WTC11 (cell line): ENCODE data around the gene CPE. TPM values are rescaled to one million over a fixed set of nuclear protein-coding genes. Genes with fewer than 3 reads are reported as not detected.

Source experiments
- ATAC-seq: fragments of 200-7000 bp; cut with Tn5 transposase; 2 replicates; pipeline ENCODE4 v1.10.0; 2021; ENCODE audit warnings: mild to moderate bottlenecking, moderate library complexity
- CTCF ChIA-PET: fragments of 300-600 bp; sonication (Branson Sonifier 250); formaldehyde crosslinking; loops from one replicate; lab custom pipeline; 2021; ENCODE audit warnings: antibody characterized with exemption; lab: Charles Lee
- POLR2A ChIA-PET: fragments of 350-600 bp; sonication (Branson Sonifier 250); formaldehyde crosslinking; loops from one replicate; lab custom pipeline; 2021; ENCODE audit warnings: antibody characterized with exemption; lab: Charles Lee
- DNase-seq: peaks from one replicate; pipeline ENCODE4 v3.0.0; 2021; ENCODE audit warnings: low spot score
- H3K27ac Mint-ChIP-seq: 2 replicates; pipeline ENCODE4 v1.8.0; 2021; ENCODE audit warnings: mixed read lengths
- H3K27me3 Mint-ChIP-seq: 2 replicates; pipeline ENCODE4 v1.8.0; 2021; ENCODE audit warnings: low read depth, mild to moderate bottlenecking, moderate library complexity, mixed read lengths
- H3K36me3 Mint-ChIP-seq: 2 replicates; pipeline ENCODE4 v1.8.0; 2021; ENCODE audit warnings: mixed read lengths
- H3K4me1 Mint-ChIP-seq: 2 replicates; pipeline ENCODE4 v1.8.0; 2022; ENCODE audit warnings: mixed read lengths
- H3K4me3 Mint-ChIP-seq: 2 replicates; pipeline ENCODE4 v1.8.0; 2021; ENCODE audit warnings: mild to moderate bottlenecking, moderate library complexity, mixed read lengths
- H3K9me3 Mint-ChIP-seq: 2 replicates; pipeline ENCODE4 v1.8.0; 2021; ENCODE audit warnings: mixed read lengths
- CTCF ChIP-seq: fragments of 200-600 bp; IDR thresholded peaks from 2 replicates; pipeline ENCODE4 v1.8.0; 2022; ENCODE audit warnings: antibody characterized with exemption
- ETV6 ChIP-seq: sonication (generic); formaldehyde crosslinking; IDR thresholded peaks from 2 replicates; pipeline ENCODE4 v1.8.1; 2022; ENCODE audit warnings: mild to moderate bottlenecking, missing genetic modification reagents
- JAZF1 ChIP-seq: fragments of 250-450 bp; sonication (Bioruptor Pico); IDR thresholded peaks from 2 replicates; pipeline ENCODE4 v1.9.0; 2021; ENCODE audit warnings: moderate library complexity, mild to moderate bottlenecking, inconsistent platforms
- MXD4 ChIP-seq: fragments of 250-450 bp; sonication (Bioruptor Pico); IDR thresholded peaks from 2 replicates; pipeline ENCODE4 v1.8.0; 2021; ENCODE audit warnings: mild to moderate bottlenecking, moderate library complexity, borderline replicate concordance
- NFYB ChIP-seq: sonication (generic); formaldehyde crosslinking; conservative IDR thresholded peaks from 2 replicates; pipeline ENCODE4 v1.8.0; 2022; ENCODE audit warnings: low read depth, missing genetic modification reagents
- PRRX2 ChIP-seq: fragments of 250-450 bp; sonication (Bioruptor Pico); IDR thresholded peaks from 2 replicates; pipeline ENCODE4 v1.8.0; 2021; ENCODE audit warnings: mild to moderate bottlenecking
- ZNF121 ChIP-seq: sonication (generic); formaldehyde crosslinking; IDR thresholded peaks from 2 replicates; pipeline ENCODE4 v1.8.0; 2023; ENCODE audit warnings: missing genetic modification reagents
- ZNF396 ChIP-seq: fragments of 250-450 bp; sonication (Bioruptor Pico); IDR thresholded peaks from 2 replicates; pipeline ENCODE4 v1.8.0; 2021; ENCODE audit warnings: mild to moderate bottlenecking, moderate library complexity, borderline replicate concordance
- ZSCAN18 ChIP-seq: fragments of 250-450 bp; sonication (Bioruptor Pico); IDR thresholded peaks from 2 replicates; pipeline ENCODE4 v2.1.2; 2022; ENCODE audit warnings: mild to moderate bottlenecking, moderate library complexity
- total RNA-seq: library from RNA; stranded (reverse); gene quantifications from 3 replicates; pipeline ENCODE4 v1.2.3, GENCODE V29; 2021
- TF ChIP-seq, protein P1 (sequence below): fragments of 250-450 bp; sonication (Bioruptor Pico); IDR thresholded peaks from 2 replicates; pipeline ENCODE4 v1.9.0; 2021; ENCODE audit warnings: mild to moderate bottlenecking, borderline replicate concordance
- TF ChIP-seq, protein P2 (sequence below): fragments of 250-450 bp; sonication (Bioruptor Pico); IDR thresholded peaks from 2 replicates; pipeline ENCODE4 v1.8.0; 2021; ENCODE audit warnings: mild to moderate bottlenecking

The CPE gene
- total RNA-seq, 1 experiment from 2014 or later, result 9.2 TPM

DNA sequence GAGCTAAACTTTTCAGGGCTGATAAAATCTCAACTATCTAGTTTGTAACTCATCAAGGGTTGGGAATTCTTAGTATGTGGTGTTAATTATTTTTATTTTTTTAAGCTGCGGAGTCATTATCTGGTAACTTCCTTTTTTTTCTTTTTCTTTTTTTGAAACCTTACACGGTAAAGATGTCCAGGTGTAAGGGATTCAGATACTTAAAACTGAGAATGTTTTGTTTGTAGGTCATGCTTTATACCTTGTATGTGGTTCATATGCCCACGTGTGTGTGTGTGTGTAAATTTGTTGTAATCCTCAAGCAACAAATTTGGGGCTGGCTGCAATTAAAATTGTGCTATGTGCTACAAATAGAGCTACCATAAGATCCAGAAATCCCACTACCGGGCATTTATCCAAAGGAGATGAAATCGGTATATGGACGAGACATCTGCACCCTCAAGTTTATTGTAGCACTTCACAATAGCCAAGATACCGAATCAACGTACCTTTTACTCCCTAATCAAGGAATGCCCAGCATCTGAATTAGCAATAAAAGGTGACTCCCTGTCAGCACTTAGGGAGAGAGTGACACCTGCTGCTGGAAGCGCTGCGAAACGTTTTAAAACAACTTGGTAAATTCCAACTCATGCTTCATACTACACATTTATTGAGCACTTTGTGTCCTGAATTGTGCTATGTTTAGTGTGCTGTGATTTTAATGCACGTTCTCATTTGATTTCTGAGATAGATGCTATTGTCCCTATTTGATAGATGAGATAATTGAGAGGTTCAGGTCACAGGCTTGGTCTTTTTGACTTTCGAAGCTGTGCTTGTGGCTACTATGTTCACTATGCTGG is 35.2 kb upstream of the CPE start:
- ATAC-seq, result peak; percentile 70
- TF ChIP-seq MXD4 (no peak), ETV6 (CRISPR knock-in tag) (0 out of 2 replicates have a peak, but pooled peaks have one; percentile 29), ZNF396 (CRISPR knock-in tag) (no peak), PRRX2 (CRISPR knock-in tag) (0 out of 2 replicates have a peak, but pooled peaks have one; percentile 52), NFYB (CRISPR knock-in tag) (no peak), JAZF1 (CRISPR knock-in tag) (no peak)
- TF ChIP-seq, protein P1, sequence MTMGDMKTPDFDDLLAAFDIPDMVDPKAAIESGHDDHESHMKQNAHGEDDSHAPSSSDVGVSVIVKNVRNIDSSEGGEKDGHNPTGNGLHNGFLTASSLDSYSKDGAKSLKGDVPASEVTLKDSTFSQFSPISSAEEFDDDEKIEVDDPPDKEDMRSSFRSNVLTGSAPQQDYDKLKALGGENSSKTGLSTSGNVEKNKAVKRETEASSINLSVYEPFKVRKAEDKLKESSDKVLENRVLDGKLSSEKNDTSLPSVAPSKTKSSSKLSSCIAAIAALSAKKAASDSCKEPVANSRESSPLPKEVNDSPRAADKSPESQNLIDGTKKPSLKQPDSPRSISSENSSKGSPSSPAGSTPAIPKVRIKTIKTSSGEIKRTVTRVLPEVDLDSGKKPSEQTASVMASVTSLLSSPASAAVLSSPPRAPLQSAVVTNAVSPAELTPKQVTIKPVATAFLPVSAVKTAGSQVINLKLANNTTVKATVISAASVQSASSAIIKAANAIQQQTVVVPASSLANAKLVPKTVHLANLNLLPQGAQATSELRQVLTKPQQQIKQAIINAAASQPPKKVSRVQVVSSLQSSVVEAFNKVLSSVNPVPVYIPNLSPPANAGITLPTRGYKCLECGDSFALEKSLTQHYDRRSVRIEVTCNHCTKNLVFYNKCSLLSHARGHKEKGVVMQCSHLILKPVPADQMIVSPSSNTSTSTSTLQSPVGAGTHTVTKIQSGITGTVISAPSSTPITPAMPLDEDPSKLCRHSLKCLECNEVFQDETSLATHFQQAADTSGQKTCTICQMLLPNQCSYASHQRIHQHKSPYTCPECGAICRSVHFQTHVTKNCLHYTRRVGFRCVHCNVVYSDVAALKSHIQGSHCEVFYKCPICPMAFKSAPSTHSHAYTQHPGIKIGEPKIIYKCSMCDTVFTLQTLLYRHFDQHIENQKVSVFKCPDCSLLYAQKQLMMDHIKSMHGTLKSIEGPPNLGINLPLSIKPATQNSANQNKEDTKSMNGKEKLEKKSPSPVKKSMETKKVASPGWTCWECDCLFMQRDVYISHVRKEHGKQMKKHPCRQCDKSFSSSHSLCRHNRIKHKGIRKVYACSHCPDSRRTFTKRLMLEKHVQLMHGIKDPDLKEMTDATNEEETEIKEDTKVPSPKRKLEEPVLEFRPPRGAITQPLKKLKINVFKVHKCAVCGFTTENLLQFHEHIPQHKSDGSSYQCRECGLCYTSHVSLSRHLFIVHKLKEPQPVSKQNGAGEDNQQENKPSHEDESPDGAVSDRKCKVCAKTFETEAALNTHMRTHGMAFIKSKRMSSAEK (CRISPR knock-in tag), result peak; percentile 10; the same call in 1 of the 2 replicates
- DNase-seq, result no peak
- POLR2A ChIA-PET, result interaction anchor here (1.4 kb wide), 1 partner anchor 16 kb away, joined by 7 read pairs; the partner anchor contains the start of gene MSMO1
- H3K4me3 Mint-ChIP-seq, result no peak overlapping the region
- H3K27ac Mint-ChIP-seq, result 0 out of 2 replicates have a peak overlapping the region, but pooled peaks have one; percentile 70
- H3K36me3 Mint-ChIP-seq, result peaks cover 33% of the 10 kb centered on the region
- H3K9me3 Mint-ChIP-seq, result no peaks in the 10 kb centered on the region
- no peaks in the 10 kb centered on the region for H3K4me1 Mint-ChIP-seq
- no peaks in the 10 kb centered on the region for H3K27me3 Mint-ChIP-seq
- CTCF ChIA-PET, result interaction anchor here (0.6 to 7.7 kb wide), 7 partner anchors 12 to 246 kb away, joined by 3 to 123 read pairs (median 5); partner anchors contain the start of genes CPE and TMEM192

DNA sequence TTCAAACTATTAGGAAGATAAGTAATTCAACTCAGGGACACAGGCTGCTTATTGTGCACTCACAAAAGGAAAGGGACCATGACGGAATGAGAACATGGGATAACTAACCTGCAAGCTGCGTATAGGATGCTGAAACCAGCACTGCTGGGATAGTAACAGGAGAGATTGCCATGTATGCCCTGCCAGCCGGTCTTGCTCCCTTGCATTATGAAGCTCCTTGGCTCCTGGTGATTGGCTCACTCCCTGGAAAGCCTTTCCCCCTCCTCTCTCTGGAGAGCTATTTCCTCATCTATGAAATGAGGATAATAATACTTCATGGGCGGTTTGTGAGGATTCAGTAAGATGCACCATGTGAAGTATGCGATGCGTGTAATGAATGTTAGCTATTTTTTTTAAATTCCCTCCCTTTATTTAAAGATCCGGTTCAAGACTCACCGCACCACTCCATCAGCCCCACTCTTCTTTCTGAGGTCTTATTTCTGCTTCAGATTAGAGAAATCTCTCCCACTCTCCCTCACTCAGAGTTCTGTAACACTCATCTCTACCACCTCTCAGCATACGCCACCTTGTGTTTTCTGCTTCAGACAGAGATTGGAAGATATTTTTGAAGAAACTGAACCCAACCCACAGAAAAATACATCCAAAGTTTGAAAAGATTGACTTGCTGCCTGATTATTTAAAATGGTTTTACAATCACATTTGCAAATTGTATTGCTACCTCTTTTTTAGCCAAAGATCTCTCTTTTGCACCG is 33.0 kb upstream of the CPE start:
- no peak overlapping the region for H3K4me3 Mint-ChIP-seq
- 0 out of 2 replicates have a peak overlapping the region, but pooled peaks have one; percentile 4 for H3K27ac Mint-ChIP-seq

More for the DNA sequence above, 33.0 kb upstream of the CPE start:
- ChIA-PET POLR2A (interaction anchor here (0.6 kb wide), 1 partner anchor 35 kb away, joined by 3 read pairs; no protein-coding TSS in a partner anchor), CTCF (interaction anchor here (0.7 to 7.7 kb wide), 4 partner anchors 11 to 233 kb away, joined by 3 to 123 read pairs (median 4); partner anchors contain the start of genes MSMO1 and TMEM192)
- peaks cover 11% of the 10 kb centered on the region for H3K36me3 Mint-ChIP-seq
- no peak for DNase-seq
- H3K4me1 Mint-ChIP-seq, result no peaks in the 10 kb centered on the region
- TF ChIP-seq CTCF, result no peak
- TF ChIP-seq, protein P2, sequence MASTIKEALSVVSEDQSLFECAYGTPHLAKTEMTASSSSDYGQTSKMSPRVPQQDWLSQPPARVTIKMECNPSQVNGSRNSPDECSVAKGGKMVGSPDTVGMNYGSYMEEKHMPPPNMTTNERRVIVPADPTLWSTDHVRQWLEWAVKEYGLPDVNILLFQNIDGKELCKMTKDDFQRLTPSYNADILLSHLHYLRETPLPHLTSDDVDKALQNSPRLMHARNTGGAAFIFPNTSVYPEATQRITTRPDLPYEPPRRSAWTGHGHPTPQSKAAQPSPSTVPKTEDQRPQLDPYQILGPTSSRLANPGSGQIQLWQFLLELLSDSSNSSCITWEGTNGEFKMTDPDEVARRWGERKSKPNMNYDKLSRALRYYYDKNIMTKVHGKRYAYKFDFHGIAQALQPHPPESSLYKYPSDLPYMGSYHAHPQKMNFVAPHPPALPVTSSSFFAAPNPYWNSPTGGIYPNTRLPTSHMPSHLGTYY, result no peak
- TF ChIP-seq NFYB (CRISPR knock-in tag), result no peak
- TF ChIP-seq ZNF121 (CRISPR knock-in tag), result no peak
- TF ChIP-seq ZSCAN18 (CRISPR knock-in tag), result no peak
- H3K27me3 Mint-ChIP-seq, result no peaks in the 10 kb centered on the region; the same call in 1 of the 2 replicates
- ATAC-seq, result peak; percentile 61
- 0 out of 2 replicates have a peak, but pooled peaks cover 2% of the 10 kb centered on the region for H3K9me3 Mint-ChIP-seq
